Endothelial cell of umbilical vein (primary cell): ENCODE measurements around the gene VPS16. TPM values are rescaled to one million over a fixed set of nuclear protein-coding genes. Genes with fewer than 3 reads are reported as not detected.
A peak's percentile ranks its signal among the peaks of the same experiment; 100 is the strongest.

ENCODE experiments used
- BruUV-seq: library from RNA; stranded (reverse); fragments of 400-500 nt; replicated peaks from 2 replicates; lab custom pipeline; 2021; lab: Mats Ljungman, UMichigan
- CTCF ChIA-PET: fragments of 300-600, 350-600 bp; sonication (Branson Sonifier 250); formaldehyde crosslinking; loops from one replicate; lab custom pipeline; 2021; ENCODE audit warnings: antibody characterized with exemption, inconsistent platforms; lab: Charles Lee
- POLR2A ChIA-PET: fragments of 300-600, 350-600 bp; sonication (Branson Sonifier 250); formaldehyde crosslinking; loops from one replicate; lab custom pipeline; 2021; ENCODE audit warnings: antibody characterized with exemption, inconsistent platforms; lab: Charles Lee
- DNase-seq: peaks from one replicate; pipeline ENCODE4 v3.0.0-alpha.2; 2011; ENCODE audit warnings: low read depth, low spot score
- FAIRE-seq: peaks from 2 replicates; lab custom pipeline; 2011; peaks lifted over from hg19 to GRCh38; lab: Jason Lieb, UNC
- H2AFZ ChIP-seq: 2 replicates; pipeline ENCODE4 v1.6.0; 2012; ENCODE audit warnings: low read depth, low read length, control low read depth, inconsistent platforms
- H3K27ac ChIP-seq: 2 replicates; pipeline ENCODE4 v1.5.1; 2011; ENCODE audit warnings: low read depth, mild to moderate bottlenecking, control low read depth, low read length, moderate library complexity; ENCODE audit not compliant: insufficient read depth
- H3K27me3 ChIP-seq, 2 experiments: 2 replicates each; pipeline versions ENCODE4 v1.6.0 to v1.6.1; 2011; ENCODE audit warnings: low read length in 2 of 2, mixed read lengths in 1 of 2; ENCODE audit not compliant: control insufficient read depth in 2 of 2, insufficient read depth in 2 of 2
- H3K36me3 ChIP-seq, 2 experiments: 2 replicates in 1 of 2; 3 replicates in 1 of 2; pipeline ENCODE4 v1.5.1; 2011; ENCODE audit warnings: low read length in 2 of 2, mild to moderate bottlenecking in 1 of 2, moderate library complexity in 1 of 2; ENCODE audit not compliant: control insufficient read depth in 2 of 2, insufficient read depth in 2 of 2; ENCODE audit errors: extremely low read depth in 1 of 2
- H3K4me1 ChIP-seq: 3 replicates; pipeline ENCODE4 v1.5.1; 2011; ENCODE audit warnings: mild to moderate bottlenecking, low read length; ENCODE audit not compliant: control insufficient read depth, insufficient read depth; ENCODE audit errors: extremely low read depth
- H3K4me2 ChIP-seq: 2 replicates; pipeline ENCODE4 v1.6.1; 2011; ENCODE audit warnings: low read length, control low read depth, mixed read lengths; ENCODE audit not compliant: insufficient read depth
- H3K4me3 ChIP-seq, 3 experiments: fragments of 200-600 bp in 1 of 3; sonication (generic), shearing (Covaris generic) in 1 of 3; replicated peaks in 1 of 3; 2 replicates each; pipeline ENCODE4 v1.5.1; 2011 to 2016; ENCODE audit warnings: control low read depth in 3 of 3, low read length in 3 of 3, mild to moderate bottlenecking in 2 of 3, inconsistent platforms in 1 of 3, low read depth in 1 of 3, moderate library complexity in 1 of 3; ENCODE audit not compliant: insufficient read depth in 1 of 3
- H3K79me2 ChIP-seq: 2 replicates; pipeline ENCODE4 v1.6.0; 2012; ENCODE audit warnings: low read length, inconsistent platforms; ENCODE audit not compliant: control insufficient read depth, insufficient read depth
- H3K9ac ChIP-seq: replicated peaks from 2 replicates; pipeline ENCODE3; 2011; ENCODE audit warnings: low read length, control low read depth; ENCODE audit not compliant: insufficient read depth; ENCODE audit errors: extremely low read depth
- H3K9me1 ChIP-seq: replicated peaks from 3 replicates; pipeline ENCODE4 v1.6.0; 2011; ENCODE audit warnings: mild to moderate bottlenecking, low read length; ENCODE audit not compliant: control insufficient read depth, insufficient read depth; ENCODE audit errors: extremely low read depth
- H3K9me3 ChIP-seq: replicated peaks from 2 replicates; pipeline ENCODE4 v1.5.1; 2012; ENCODE audit warnings: low read length, inconsistent platforms; ENCODE audit not compliant: control insufficient read depth, insufficient read depth
- H4K20me1 ChIP-seq: replicated peaks from 2 replicates; pipeline ENCODE3; 2011; ENCODE audit warnings: mild to moderate bottlenecking, low read length; ENCODE audit not compliant: control insufficient read depth, insufficient read depth; ENCODE audit errors: extremely low read depth
- EZH2 ChIP-seq: IDR thresholded peaks from 2 replicates; pipeline ENCODE4 v1.6.1; 2012; ENCODE audit warnings: borderline replicate concordance, low read depth, mild to moderate bottlenecking, moderate library complexity, low read length, inconsistent platforms; ENCODE audit not compliant: severe bottlenecking
- FOS ChIP-seq: IDR thresholded peaks from 2 replicates; pipeline ENCODE4 v1.6.1; 2011; ENCODE audit warnings: mild to moderate bottlenecking, low read length, moderate library complexity, borderline replicate concordance; ENCODE audit not compliant: insufficient read depth
- GATA2 ChIP-seq: IDR thresholded peaks from 2 replicates; pipeline ENCODE4 v1.7.0; 2011; ENCODE audit warnings: low read depth, mild to moderate bottlenecking, moderate library complexity, mixed read lengths, low read length; ENCODE audit not compliant: insufficient read length, insufficient read depth
- JUN ChIP-seq: IDR thresholded peaks from 2 replicates; pipeline ENCODE4 v1.6.1; 2011; ENCODE audit warnings: borderline replicate concordance, low read depth; ENCODE audit not compliant: insufficient read length, insufficient read depth
- MYC ChIP-seq: IDR thresholded peaks from one replicate; pipeline ENCODE4 v1.6.1; 2011; ENCODE audit warnings: mild to moderate bottlenecking, low read depth, low read length
- POLR2A ChIP-seq: IDR thresholded peaks from 2 replicates; pipeline ENCODE4 v1.6.1; 2012; ENCODE audit warnings: low read depth, mild to moderate bottlenecking, control low read depth, low read length
- POLR2AphosphoS5 ChIP-seq: IDR thresholded peaks from 2 replicates; pipeline ENCODE4 v1.6.1; 2012; ENCODE audit warnings: low read depth, mild to moderate bottlenecking, control low read depth, low read length, moderate library complexity; ENCODE audit not compliant: insufficient read depth
- dilution Hi-C: fragments of 300-500 bp; cut with MboI; formaldehyde crosslinking; loops from one replicate; pipeline ENCODE4 v1.15.0; 2019; ENCODE audit warnings: low sequenced_read_pairs; ENCODE audit not compliant: extremely low pct_ligation_motif_present
- intact Hi-C: fragments of 100-400 bp; cut with micrococcal nuclease; formaldehyde crosslinking; loops from one replicate; pipeline ENCODE4 v1.10.0; 2022
- polyA plus RNA-seq, 4 experiments: library from polyadenylated mRNA; depleted of rRNA in 3 of 4; stranded (reverse) in 3 of 4; unstranded in 1 of 4; fragments of >200 nt; gene quantifications; 2 replicates each; pipeline versions ENCODE4 v1.2.1 to v1.2.3, GENCODE V29; 2011 to 2012; ENCODE audit warnings: missing spikeins in 1 of 4
- total RNA-seq: library from RNA; stranded (reverse); gene quantifications from 2 replicates; pipeline ENCODE4 v1.2.3, GENCODE V29; 2021
- TF ChIP-seq, protein P1 (sequence below), 2 donors: IDR thresholded peaks; 1 replicate in 1 of 2; 2 replicates in 1 of 2; pipeline ENCODE4 v1.5.1; 2011; ENCODE audit warnings: low read length in 2 of 2, mild to moderate bottlenecking in 2 of 2, moderate library complexity in 2 of 2, control low read depth in 1 of 2, inconsistent platforms in 1 of 2, low read depth in 1 of 2; ENCODE audit not compliant: insufficient read depth in 1 of 2; ENCODE audit errors: extremely low read depth in 1 of 2
- TF ChIP-seq, protein P2 (sequence below): IDR thresholded peaks from 2 replicates; pipeline ENCODE4 v1.6.1; 2011; ENCODE audit not compliant: insufficient read depth, insufficient read length

Gene VPS16
- total and polyA plus RNA-seq, 2 donors (not counting 3 experiments of a cell fraction or from before 2014, with no cell fraction given), result 37.6 to 42.3 TPM

DNA sequence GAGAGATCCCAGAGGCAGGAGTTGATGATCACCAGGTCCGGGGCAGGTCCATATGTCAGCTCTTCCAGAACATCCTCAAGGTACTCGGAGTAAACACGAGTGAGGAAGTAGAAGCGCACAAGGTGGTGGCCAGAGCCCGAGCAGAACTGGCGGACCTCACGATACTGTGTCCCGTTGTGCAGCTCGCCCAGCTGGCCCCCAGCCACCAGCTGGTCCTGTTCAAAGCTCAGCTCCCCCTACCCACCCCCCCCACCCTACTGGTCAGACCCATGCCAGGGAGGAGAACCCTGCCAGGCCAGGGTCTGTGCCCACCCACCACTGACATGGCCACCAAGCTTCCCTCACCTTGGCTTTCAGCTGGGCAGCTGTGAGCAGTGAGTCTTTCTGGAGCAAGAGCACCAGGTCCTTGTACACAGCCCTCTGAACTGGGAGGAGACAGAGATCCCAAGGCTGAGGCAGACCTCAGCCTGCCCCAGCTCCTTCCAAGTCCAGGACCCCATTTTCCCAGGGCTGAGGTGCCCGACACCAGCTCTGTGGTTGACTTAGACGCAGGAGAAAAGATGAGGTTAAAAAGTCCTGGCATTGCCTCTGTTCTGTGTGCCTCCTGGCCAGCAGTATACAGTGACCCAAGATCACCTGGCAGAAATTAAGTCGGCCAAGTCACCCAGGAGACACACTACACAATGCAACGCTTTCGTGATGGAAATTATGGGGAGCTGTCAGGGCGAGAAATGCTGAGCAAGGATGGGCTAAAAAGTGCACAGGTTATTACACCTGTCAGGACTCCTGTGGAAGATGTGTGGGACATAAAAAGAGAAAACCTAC is 1.5 kb upstream of the VPS16 start:
- Histone ChIP-seq H3K36me3 (peaks cover 0 to 2% of the 10 kb centered on the region in 2 experiments), H3K9me3 (no peaks in the 10 kb centered on the region), H3K27ac (no peak overlapping the region), H3K9me1 (no peaks in the 10 kb centered on the region), H3K4me1 (peaks cover 4% of the 10 kb centered on the region), H2AFZ (no peak overlapping the region), H3K4me2 (no peak overlapping the region), H3K4me3 (no peak overlapping the region), H4K20me1 (no peaks in the 10 kb centered on the region), H3K79me2 (peaks cover 3% of the 10 kb centered on the region), H3K27me3 (no peaks in the 10 kb centered on the region), H3K9ac (no peak overlapping the region)
- dilution Hi-C loops, result no loop called here
- TF ChIP-seq, protein P1, sequence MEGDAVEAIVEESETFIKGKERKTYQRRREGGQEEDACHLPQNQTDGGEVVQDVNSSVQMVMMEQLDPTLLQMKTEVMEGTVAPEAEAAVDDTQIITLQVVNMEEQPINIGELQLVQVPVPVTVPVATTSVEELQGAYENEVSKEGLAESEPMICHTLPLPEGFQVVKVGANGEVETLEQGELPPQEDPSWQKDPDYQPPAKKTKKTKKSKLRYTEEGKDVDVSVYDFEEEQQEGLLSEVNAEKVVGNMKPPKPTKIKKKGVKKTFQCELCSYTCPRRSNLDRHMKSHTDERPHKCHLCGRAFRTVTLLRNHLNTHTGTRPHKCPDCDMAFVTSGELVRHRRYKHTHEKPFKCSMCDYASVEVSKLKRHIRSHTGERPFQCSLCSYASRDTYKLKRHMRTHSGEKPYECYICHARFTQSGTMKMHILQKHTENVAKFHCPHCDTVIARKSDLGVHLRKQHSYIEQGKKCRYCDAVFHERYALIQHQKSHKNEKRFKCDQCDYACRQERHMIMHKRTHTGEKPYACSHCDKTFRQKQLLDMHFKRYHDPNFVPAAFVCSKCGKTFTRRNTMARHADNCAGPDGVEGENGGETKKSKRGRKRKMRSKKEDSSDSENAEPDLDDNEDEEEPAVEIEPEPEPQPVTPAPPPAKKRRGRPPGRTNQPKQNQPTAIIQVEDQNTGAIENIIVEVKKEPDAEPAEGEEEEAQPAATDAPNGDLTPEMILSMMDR (IDR thresholded peaks at IDR 0.05; ENCODE audit: extremely low read depth in 1 of 2, insufficient read depth in 1 of 2, low read depth in 1 of 2, low read length in 2 of 2), result no peak
- TF ChIP-seq, protein P2, sequence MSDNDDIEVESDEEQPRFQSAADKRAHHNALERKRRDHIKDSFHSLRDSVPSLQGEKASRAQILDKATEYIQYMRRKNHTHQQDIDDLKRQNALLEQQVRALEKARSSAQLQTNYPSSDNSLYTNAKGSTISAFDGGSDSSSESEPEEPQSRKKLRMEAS, result no peak
- TF ChIP-seq POLR2A (no peak), EZH2 (no peak), MYC (no peak), GATA2 (no peak), POLR2AphosphoS5 (no peak), JUN (no peak), FOS (no peak)
- FAIRE-seq (no peak), DNase-seq (no peak)
- POLR2A ChIA-PET, result interaction anchor here (0.6 kb wide), 1 partner anchor 33 kb away, joined by 4 read pairs; no protein-coding TSS in a partner anchor
- CTCF ChIA-PET, result interaction anchor here (1.0 to 2.3 kb wide), 3 partner anchors 10 to 86 kb away, joined by 3 to 5 read pairs (median 4); partner anchors contain the start of gene TMEM239
- BruUV-seq, result TSS peak; percentile 24
- intact Hi-C loops, result no loop called here
